ENCODE data around the gene SERP2. TPM values are rescaled to one million over a fixed set of nuclear protein-coding genes. Genes with fewer than 3 reads are reported as not detected.

The SERP2 gene
- total RNA-seq, 1 experiment from 2014 or later, result not detected

- Mint-ChIP-seq H3K4me1 (ENCODE audit: low read depth, unreplicated experiment) (no peaks in the 10 kb centered on the region), H3K27me3 (ENCODE audit: unreplicated experiment) (peaks cover 13% of the 10 kb centered on the region), H3K9me3 (ENCODE audit: low read depth, unreplicated experiment) (no peaks in the 10 kb centered on the region), H3K4me3 (ENCODE audit: low read depth, unreplicated experiment) (no peak overlapping the region), H3K27ac (ENCODE audit: unreplicated experiment) (no peak overlapping the region), H3K36me3 (ENCODE audit: insufficient read depth, unreplicated experiment) (no peaks in the 10 kb centered on the region)
- no peak for DNase-seq
- TF ChIP-seq CTCF (IDR thresholded peaks at IDR 0.05; ENCODE audit: unreplicated experiment), result no peak
- no TSS peak for BruUV-seq (replicated peaks)
- intact Hi-C loops (cut with micrococcal nuclease; ENCODE audit: unreplicated experiment), result no loop called here
- CTCF ChIA-PET, result no interaction called here
Observed at GRCh38 chr13:44422755-44423643, 49.4 kb downstream of the SERP2 start.

GRCh38 chr13:44423824-44424223 lies 50.2 kb downstream of the SERP2 start:
- intact Hi-C loops (cut with micrococcal nuclease; ENCODE audit: unreplicated experiment), result no loop called here
- no peak for DNase-seq
- H3K9me3 Mint-ChIP-seq (ENCODE audit: low read depth, unreplicated experiment), result no peaks in the 10 kb centered on the region
- peaks cover 13% of the 10 kb centered on the region for H3K27me3 Mint-ChIP-seq (ENCODE audit: unreplicated experiment)
- no peak for TF ChIP-seq CTCF (IDR thresholded peaks at IDR 0.05; ENCODE audit: unreplicated experiment)
- H3K27ac Mint-ChIP-seq (ENCODE audit: unreplicated experiment), result no peak overlapping the region
- no peak overlapping the region for H3K4me3 Mint-ChIP-seq (ENCODE audit: low read depth, unreplicated experiment)
- no peaks in the 10 kb centered on the region for H3K4me1 Mint-ChIP-seq (ENCODE audit: low read depth, unreplicated experiment)
- CTCF ChIA-PET, result no interaction called here
- no peaks in the 10 kb centered on the region for H3K36me3 Mint-ChIP-seq (ENCODE audit: insufficient read depth, unreplicated experiment)
- BruUV-seq (replicated peaks), result no TSS peak

- Mint-ChIP-seq H3K27me3 (ENCODE audit: unreplicated experiment) (peaks cover 13% of the 10 kb centered on the region), H3K9me3 (ENCODE audit: low read depth, unreplicated experiment) (no peaks in the 10 kb centered on the region), H3K4me3 (ENCODE audit: low read depth, unreplicated experiment) (no peak overlapping the region), H3K4me1 (ENCODE audit: low read depth, unreplicated experiment) (no peaks in the 10 kb centered on the region), H3K27ac (ENCODE audit: unreplicated experiment) (no peak overlapping the region), H3K36me3 (ENCODE audit: insufficient read depth, unreplicated experiment) (no peaks in the 10 kb centered on the region)
- TF ChIP-seq CTCF (IDR thresholded peaks at IDR 0.05; ENCODE audit: unreplicated experiment), result no peak
- BruUV-seq (replicated peaks), result no TSS peak
- intact Hi-C loops (cut with micrococcal nuclease; ENCODE audit: unreplicated experiment), result no loop called here
- no peak for DNase-seq
- CTCF ChIA-PET, result interaction anchor here (0.6 kb wide), 2 partner anchors 10 to 43 kb away, joined by 3 read pairs; no protein-coding TSS in a partner anchor
Observed at GRCh38 chr13:44425041-44425814, 51.6 kb downstream of the SERP2 start.

- Mint-ChIP-seq H3K4me3 (ENCODE audit: low read depth, unreplicated experiment) (no peak overlapping the region), H3K4me1 (ENCODE audit: low read depth, unreplicated experiment) (peaks cover 2% of the 10 kb centered on the region), H3K27me3 (ENCODE audit: unreplicated experiment) (peaks cover 13% of the 10 kb centered on the region), H3K36me3 (ENCODE audit: insufficient read depth, unreplicated experiment) (no peaks in the 10 kb centered on the region), H3K27ac (ENCODE audit: unreplicated experiment) (no peak overlapping the region), H3K9me3 (ENCODE audit: low read depth, unreplicated experiment) (no peaks in the 10 kb centered on the region)
- no peak for TF ChIP-seq CTCF (IDR thresholded peaks at IDR 0.05; ENCODE audit: unreplicated experiment)
- no peak for DNase-seq
- CTCF ChIA-PET, result interaction anchor here (0.6 kb wide), 1 partner anchor 10 kb away, joined by 3 read pairs; no protein-coding TSS in a partner anchor
- intact Hi-C loops (cut with micrococcal nuclease; ENCODE audit: unreplicated experiment), result no loop called here
- no TSS peak for BruUV-seq (replicated peaks)
Observed at GRCh38 chr13:44425815-44426078, 52.1 kb downstream of the SERP2 start.
